Esophagus squamous epithelium (tissue), 4 donors: ENCODE results near the gene LGALS4.

Experiments
- POLR2A ChIP-seq, 4 donors: fragments of 450-650 bp; IDR thresholded peaks; one replicate each; pipeline ENCODE4 v1.6.1; 2017; ENCODE audit warnings: antibody characterized with exemption in 4 of 4, mild to moderate bottlenecking in 4 of 4, moderate library complexity in 3 of 4
- TF ChIP-seq, protein P1 (sequence below), 6 experiments: fragments of 450-650 bp in 4 of 6; fragments of 200-600 bp in 2 of 6; sonication (generic) in 2 of 6; IDR thresholded peaks; one replicate each; pipeline ENCODE4 v1.5.1; 2016 to 2019; ENCODE audit warnings: antibody characterized with exemption in 6 of 6, mild to moderate bottlenecking in 4 of 6, moderate library complexity in 4 of 6

DNA sequence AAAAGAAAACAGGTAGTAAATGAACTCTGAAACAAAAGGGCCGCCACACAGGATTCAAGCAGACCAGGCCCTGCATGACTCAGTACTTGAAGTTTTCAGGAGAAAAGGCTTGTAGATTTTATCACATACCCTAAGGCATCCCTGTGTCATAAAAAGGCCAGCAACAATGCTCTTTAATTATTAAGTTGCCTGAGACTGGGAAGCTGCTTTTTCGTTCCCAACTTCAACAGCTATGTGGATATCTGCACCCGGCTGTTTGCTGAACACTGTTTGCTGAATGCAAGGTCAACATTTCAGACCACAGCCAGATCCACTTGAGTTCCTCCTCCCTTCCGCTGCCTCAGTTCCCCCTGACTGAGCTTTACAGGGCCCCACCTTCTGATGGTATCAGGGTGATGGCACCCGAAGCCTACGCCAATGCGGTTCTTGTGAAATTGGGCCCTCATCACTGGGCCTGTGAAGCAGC lies 24.9 kb upstream of the LGALS4 start:
- TF ChIP-seq, protein P1, sequence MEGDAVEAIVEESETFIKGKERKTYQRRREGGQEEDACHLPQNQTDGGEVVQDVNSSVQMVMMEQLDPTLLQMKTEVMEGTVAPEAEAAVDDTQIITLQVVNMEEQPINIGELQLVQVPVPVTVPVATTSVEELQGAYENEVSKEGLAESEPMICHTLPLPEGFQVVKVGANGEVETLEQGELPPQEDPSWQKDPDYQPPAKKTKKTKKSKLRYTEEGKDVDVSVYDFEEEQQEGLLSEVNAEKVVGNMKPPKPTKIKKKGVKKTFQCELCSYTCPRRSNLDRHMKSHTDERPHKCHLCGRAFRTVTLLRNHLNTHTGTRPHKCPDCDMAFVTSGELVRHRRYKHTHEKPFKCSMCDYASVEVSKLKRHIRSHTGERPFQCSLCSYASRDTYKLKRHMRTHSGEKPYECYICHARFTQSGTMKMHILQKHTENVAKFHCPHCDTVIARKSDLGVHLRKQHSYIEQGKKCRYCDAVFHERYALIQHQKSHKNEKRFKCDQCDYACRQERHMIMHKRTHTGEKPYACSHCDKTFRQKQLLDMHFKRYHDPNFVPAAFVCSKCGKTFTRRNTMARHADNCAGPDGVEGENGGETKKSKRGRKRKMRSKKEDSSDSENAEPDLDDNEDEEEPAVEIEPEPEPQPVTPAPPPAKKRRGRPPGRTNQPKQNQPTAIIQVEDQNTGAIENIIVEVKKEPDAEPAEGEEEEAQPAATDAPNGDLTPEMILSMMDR (IDR thresholded peaks at IDR 0.05) = no peak
- TF ChIP-seq POLR2A (IDR thresholded peaks at IDR 0.05) = no peak
